Skeletal muscle satellite cell (primary cell): ENCODE data around the gene CSNK1A1.

ENCODE experiments used
- H3K27me3 ChIP-seq: 2 replicates; pipeline ENCODE4 v1.7.0; 2013; ENCODE audit warnings: low read length; ENCODE audit not compliant: control insufficient read depth, insufficient read depth
- H3K36me3 ChIP-seq: 2 replicates; pipeline ENCODE4 v1.7.0; 2013; ENCODE audit warnings: mild to moderate bottlenecking, control low read depth, low read length; ENCODE audit not compliant: insufficient read depth
- H3K4me1 ChIP-seq: 2 replicates; pipeline ENCODE4 v1.7.0; 2013; ENCODE audit warnings: low read length; ENCODE audit not compliant: control insufficient read depth, insufficient read depth
- H3K4me2 ChIP-seq: 2 replicates; pipeline ENCODE4 v1.7.0; 2013; ENCODE audit warnings: mild to moderate bottlenecking, low read length
- H3K4me3 ChIP-seq: 2 replicates; pipeline ENCODE4 v1.7.0; 2013; ENCODE audit warnings: low read length
- H3K9ac ChIP-seq: 2 replicates; pipeline ENCODE4 v1.7.0; 2013; ENCODE audit warnings: mild to moderate bottlenecking, low read depth, low read length, moderate library complexity
- H3K9me3 ChIP-seq: replicated peaks from 2 replicates; pipeline ENCODE4 v1.7.0; 2013; ENCODE audit warnings: mild to moderate bottlenecking, control low read depth, low read length

Gene CSNK1A1

DNA sequence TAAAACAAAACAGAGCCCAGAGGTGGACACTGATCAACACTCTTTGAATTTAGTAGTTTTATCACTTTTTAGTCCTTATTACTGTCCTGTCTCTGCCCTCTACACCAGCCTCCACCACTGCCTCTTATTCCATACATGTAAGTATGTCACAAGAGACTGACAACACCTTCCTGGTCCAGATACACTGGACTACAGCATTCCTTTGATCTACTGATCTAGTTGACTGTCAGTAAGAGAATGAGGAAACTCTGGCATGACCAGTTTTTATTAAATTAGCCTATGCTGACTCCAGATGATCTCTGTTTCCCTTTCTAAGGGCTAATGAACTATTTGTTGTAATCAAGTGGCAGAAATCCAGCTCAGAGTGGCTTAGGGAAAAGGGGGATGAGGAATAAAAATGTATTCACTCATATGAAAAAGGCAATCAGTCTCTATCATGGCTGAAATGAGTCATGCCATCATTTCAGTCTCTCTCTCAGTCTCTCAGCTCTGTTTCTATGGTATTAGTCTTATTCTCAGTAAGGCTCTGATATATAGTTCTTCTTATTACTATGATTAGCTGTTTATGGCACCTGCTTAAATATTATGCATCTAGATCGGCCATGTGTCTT lies 35.6 kb upstream of the CSNK1A1 start:
- Histone ChIP-seq H3K9me3 (no peaks in the 10 kb centered on the region), H3K27me3 (no peaks in the 10 kb centered on the region)

DNA sequence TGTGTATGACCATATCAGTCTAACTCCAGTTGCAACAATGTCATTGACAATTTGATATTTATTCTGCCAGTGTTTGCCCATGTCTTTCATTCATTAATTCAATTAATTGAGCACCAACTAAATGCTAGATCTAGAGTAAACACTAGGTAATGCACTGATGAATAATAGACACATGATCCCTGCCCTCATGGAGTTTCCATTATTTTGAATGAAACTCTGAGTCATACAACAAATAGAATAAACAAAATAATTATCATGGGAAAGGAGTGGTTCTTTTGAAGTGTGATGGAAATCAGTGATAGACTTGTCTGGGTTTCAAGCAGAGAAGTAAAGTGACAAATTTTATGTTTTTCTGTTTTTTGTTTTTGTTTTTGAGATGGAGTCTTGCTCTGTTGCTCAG lies 34.7 kb upstream of the CSNK1A1 start:
- H3K36me3 ChIP-seq, result no peaks in the 10 kb centered on the region
- H3K4me2 ChIP-seq, result no peak overlapping the region
- H3K9ac ChIP-seq, result no peak overlapping the region
- H3K27me3 ChIP-seq, result no peaks in the 10 kb centered on the region
- H3K9me3 ChIP-seq, result no peaks in the 10 kb centered on the region
- H3K4me1 ChIP-seq, result peaks cover 9% of the 10 kb centered on the region
- H3K4me3 ChIP-seq, result no peak overlapping the region

More for the DNA sequence above, 35.6 kb upstream of the CSNK1A1 start:
- Histone ChIP-seq H3K4me3 (no peak overlapping the region), H3K36me3 (no peaks in the 10 kb centered on the region), H3K9ac (no peak overlapping the region), H3K4me2 (no peak overlapping the region), H3K4me1 (peaks cover 2% of the 10 kb centered on the region)

DNA sequence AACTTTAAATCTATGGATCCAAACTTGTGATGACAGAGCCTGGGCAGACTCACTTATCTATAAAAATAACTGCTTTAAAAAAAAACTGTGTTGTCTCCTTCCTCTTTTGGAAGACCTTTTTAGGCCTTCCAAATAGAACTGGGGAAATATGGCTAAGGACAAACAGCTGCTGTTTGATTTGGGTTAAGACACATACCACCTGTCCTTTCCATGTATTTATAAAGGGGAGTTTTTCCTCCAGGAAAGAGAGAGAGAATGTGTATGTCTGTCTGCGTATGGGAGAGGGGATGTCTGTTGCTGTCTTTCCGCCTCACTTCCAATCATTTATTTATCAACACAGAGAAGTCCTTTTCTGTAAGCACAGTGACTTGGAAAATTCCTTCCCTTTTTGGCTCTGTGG lies 32.9 kb upstream of the CSNK1A1 start:
- Histone ChIP-seq H3K9ac (no peak overlapping the region), H3K9me3 (no peaks in the 10 kb centered on the region), H3K4me2 (no peak overlapping the region), H3K27me3 (no peaks in the 10 kb centered on the region), H3K4me3 (no peak overlapping the region), H3K4me1 (peaks cover 13% of the 10 kb centered on the region), H3K36me3 (no peaks in the 10 kb centered on the region)

DNA sequence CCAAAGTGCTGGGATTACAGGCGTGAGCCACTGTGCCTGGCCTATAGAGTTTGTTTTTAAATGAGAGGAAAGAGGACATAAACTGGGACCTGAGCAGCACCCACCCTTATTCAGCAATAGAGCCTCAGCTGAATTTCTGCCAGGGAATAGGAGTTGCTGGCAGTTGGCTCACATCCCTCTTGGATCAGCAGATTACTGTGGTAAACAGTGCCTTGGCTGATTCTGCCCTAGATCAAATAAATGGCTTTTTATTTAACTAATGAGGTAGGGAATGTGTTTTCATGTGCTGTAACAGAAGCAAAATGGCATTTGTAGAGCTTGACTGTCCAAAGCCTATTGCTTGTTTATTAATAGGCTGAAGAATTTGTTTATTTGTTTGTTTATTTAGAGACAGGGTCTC lies 32.2 kb upstream of the CSNK1A1 start:
- H3K4me2 ChIP-seq, result no peak overlapping the region
- H3K27me3 ChIP-seq, result no peaks in the 10 kb centered on the region
- H3K36me3 ChIP-seq, result no peaks in the 10 kb centered on the region
- no peak overlapping the region for H3K9ac ChIP-seq
- no peak overlapping the region for H3K4me3 ChIP-seq
- H3K4me1 ChIP-seq, result peaks cover 13% of the 10 kb centered on the region
- H3K9me3 ChIP-seq, result no peaks in the 10 kb centered on the region

DNA sequence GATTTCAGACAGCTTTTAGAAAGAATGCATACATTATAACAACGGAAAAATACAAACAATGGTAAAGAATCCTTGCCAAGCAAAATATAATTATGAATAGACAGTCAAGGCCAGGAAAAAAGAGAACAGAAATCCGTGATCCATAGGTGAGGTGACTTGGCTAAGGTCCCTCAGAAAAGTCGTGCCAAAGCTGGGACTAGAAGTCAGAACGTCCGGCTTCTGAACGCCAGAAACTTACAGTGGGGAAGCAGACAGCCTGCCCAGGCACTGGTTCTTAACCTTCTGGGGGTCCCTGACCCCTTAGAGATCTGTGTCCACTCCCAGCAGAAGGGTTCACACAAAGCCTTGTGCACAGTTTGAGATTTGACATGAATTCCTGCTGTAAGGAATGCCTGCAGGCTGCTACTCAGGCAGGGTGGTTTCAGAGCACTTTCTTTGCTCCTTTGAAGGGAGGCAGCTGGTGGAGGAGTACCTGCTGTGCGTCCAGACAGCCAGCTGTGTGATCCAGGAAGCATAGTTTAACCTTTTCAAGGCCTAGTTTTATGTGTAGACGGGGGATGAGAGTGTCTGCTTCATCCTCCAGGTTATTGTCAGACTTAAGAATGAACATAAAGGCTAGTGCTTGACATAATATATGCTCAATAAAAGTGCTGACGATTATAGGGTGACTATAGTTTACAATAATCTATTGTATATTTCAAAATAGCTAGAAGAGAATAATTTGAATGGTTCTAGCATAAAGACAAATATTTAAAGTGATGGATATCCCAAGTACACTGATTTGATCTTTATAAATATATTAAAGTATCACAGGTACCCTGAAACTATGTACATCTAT lies 30.9 kb upstream of the CSNK1A1 start:
- Histone ChIP-seq H3K4me3 (peak overlapping the region; percentile 69), H3K27me3 (no peaks in the 10 kb centered on the region), H3K9ac (peak overlapping the region; percentile 62)

DNA sequence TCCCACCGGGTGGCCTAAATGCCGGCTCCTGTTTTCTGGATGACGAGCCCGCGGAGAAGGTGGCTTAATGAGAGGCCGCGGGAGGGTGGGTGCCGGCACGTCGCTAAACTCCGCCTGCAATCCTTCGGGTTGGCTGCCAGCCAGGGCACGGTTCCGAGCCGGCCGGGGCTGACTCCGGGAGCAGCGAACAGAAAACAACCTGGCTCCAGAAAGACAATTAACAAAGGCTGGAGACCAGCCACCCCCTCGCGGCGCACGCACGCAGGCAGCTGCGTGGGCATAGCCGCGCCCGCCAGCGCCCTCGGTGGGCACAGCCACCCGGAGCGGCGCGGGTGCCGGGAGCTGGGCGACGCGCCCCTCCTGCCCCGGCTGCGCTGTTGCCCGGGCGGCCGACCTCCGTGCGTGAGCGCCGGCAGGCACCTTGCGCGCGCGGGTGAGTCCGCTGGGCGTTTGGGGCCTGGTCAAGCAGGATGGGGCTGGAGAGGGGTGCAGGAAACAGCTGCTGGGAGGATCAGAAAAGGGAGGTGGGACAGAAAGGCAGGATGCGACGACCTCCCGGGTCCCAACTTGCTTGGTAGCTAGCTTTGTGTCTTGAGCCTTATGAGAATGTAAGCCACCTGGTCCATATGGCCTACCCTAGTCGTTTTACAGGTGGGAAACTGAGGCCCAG lies 30.1 kb upstream of the CSNK1A1 start, which contains the start of gene ARHGEF37:
TSS of gene ARHGEF37 (plus strand) at position 307 of the 670 bp plus-strand sequence. CDS start 16,272 bp downstream, outside the sequence.
- Histone ChIP-seq H3K9me3 (no peaks in the 10 kb centered on the region), H3K4me1 (peaks cover 13% of the 10 kb centered on the region), H3K4me2 (peak within 1 kb of the TSS; percentile 89), H3K36me3 (no peaks in the 10 kb centered on the region), H3K9ac (peak within 1 kb of the TSS; percentile 62), H3K4me3 (peak within 1 kb of the TSS; percentile 69), H3K27me3 (no peaks in the 10 kb centered on the region)

More for the DNA sequence above, 30.9 kb upstream of the CSNK1A1 start:
- no peaks in the 10 kb centered on the region for H3K36me3 ChIP-seq
- H3K4me2 ChIP-seq, result peak overlapping the region; percentile 89
- no peaks in the 10 kb centered on the region for H3K9me3 ChIP-seq
- peaks cover 13% of the 10 kb centered on the region for H3K4me1 ChIP-seq

DNA sequence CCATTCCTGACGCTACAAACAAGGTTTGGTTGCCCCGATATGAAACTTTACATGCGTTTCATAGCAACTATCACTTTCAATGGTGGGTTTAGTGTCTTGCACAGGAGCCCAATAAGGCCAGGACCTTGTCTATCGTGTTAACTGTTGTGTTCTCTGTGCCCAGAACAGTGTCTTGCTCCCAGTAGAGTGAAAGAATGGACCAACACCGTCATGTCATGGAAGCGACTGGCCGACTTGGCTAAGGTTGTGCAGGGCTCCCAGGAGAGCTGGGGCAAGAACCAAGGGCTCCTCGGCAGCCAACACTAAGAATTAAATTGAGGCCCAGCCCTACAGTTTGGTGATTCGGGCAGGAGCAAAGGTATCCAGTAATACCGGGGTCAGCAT lies 29.6 kb upstream of the CSNK1A1 start:
- peak overlapping the region; percentile 69 for H3K4me3 ChIP-seq
- no peaks in the 10 kb centered on the region for H3K36me3 ChIP-seq
- H3K27me3 ChIP-seq, result no peaks in the 10 kb centered on the region
- peaks cover 13% of the 10 kb centered on the region for H3K4me1 ChIP-seq
- H3K9me3 ChIP-seq, result no peaks in the 10 kb centered on the region
- peak overlapping the region; percentile 62 for H3K9ac ChIP-seq
- peak overlapping the region; percentile 89 for H3K4me2 ChIP-seq

DNA sequence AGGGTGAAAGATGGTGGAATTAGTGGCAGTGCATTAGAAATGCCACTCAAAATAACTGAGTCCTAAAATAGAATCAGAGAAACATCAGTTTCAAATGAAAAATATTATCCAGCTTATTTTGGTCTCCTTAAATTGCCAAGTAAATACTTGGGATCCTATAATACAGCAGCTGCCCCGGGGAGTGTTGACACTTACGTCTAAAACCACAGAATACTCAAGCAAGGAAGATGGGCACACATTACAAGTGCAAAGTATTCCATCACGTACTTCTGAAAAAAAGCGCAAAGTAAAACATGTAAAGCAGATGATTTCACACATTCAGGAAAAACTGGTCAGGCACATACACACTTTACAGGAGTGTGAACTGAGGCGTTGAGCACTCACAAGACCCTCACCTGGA lies 27.7 kb upstream of the CSNK1A1 start:
- Histone ChIP-seq H3K4me2 (no peak overlapping the region), H3K9ac (no peak overlapping the region), H3K4me1 (peaks cover 13% of the 10 kb centered on the region), H3K9me3 (no peaks in the 10 kb centered on the region), H3K4me3 (no peak overlapping the region), H3K27me3 (no peaks in the 10 kb centered on the region), H3K36me3 (no peaks in the 10 kb centered on the region)

DNA sequence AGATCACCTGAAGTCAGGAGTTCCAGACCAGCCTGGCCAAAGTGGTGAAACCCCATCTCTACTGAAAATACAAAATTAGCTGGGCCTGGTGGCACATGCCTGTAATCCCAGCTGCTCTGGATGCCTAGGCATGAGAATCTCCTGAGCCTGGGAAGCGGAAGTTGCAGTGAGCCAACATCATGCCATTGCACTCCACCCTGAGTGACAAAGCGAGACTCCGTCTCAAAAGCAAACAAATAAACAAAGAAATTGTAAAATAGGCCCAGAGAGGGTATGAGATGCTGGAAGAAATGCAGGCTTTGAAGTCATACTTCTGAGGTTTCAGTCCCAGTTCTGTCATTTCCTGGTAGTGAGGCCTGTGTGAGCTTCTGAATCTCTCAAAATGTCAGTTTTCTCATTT lies 24.8 kb upstream of the CSNK1A1 start:
- no peaks in the 10 kb centered on the region for H3K36me3 ChIP-seq
- no peak overlapping the region for H3K9ac ChIP-seq
- H3K9me3 ChIP-seq, result no peaks in the 10 kb centered on the region
- H3K4me1 ChIP-seq, result peaks cover 5% of the 10 kb centered on the region
- H3K27me3 ChIP-seq, result no peaks in the 10 kb centered on the region
- H3K4me3 ChIP-seq, result no peak overlapping the region
- no peak overlapping the region for H3K4me2 ChIP-seq

DNA sequence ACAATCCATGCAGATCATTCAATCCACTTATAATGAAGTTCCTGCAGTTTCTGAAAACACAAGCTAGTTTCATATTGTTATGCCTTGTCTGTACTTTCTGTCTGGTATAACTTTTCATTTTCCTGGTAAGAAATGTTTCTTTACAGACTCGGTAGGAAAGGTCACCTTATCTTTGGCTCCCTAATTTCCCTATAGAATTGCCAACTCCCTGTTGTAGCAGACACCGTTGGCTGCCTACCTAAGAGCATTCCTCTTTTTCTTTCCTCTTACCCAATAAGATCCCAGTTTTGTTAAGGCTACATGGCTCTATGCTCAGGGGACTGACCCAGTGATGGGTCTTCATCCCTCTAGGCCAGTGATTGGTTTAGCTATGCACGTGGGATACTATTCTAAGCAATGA lies 23.9 kb upstream of the CSNK1A1 start:
- H3K9me3 ChIP-seq, result no peaks in the 10 kb centered on the region
- no peak overlapping the region for H3K4me2 ChIP-seq
- no peaks in the 10 kb centered on the region for H3K4me1 ChIP-seq
- H3K4me3 ChIP-seq, result no peak overlapping the region
- H3K9ac ChIP-seq, result no peak overlapping the region
- no peaks in the 10 kb centered on the region for H3K27me3 ChIP-seq
- no peaks in the 10 kb centered on the region for H3K36me3 ChIP-seq

DNA sequence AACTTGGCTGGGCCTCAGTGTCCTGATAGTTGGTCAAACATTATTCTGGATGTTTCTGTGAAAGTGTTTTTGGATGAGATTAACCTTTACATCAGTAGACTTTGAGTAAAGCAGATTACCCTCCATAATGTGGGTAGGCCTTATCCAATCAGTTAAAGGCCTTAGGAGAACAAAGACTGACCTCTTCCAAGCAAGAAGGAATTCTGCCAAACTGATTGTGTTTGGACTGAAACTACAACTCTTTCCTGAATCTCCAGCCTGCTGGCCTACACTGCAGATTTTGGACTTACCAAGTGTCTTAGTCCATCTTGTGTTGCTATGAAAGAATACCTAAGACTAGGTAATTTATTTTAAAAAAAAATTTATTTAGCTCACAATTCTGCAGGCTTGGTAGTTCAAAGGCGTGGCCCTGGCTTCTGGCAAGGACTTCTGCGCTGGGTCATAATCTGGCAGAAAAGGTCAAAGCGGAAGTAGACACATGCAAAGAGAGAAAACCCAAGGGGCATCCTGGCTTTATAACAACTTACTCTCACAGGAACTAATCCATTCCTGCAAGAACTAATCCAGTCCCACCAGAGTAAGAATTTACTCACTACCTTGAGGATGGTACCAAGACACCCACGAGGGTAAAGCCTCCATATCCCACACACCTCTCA lies 21.5 kb upstream of the CSNK1A1 start:
- Histone ChIP-seq H3K36me3 (no peaks in the 10 kb centered on the region), H3K27me3 (no peaks in the 10 kb centered on the region), H3K9ac (no peak overlapping the region)

More for the DNA sequence above, 21.5 kb upstream of the CSNK1A1 start:
- no peak overlapping the region for H3K4me3 ChIP-seq
- no peaks in the 10 kb centered on the region for H3K9me3 ChIP-seq
- no peaks in the 10 kb centered on the region for H3K4me1 ChIP-seq
- no peak overlapping the region for H3K4me2 ChIP-seq
